Kidney (tissue), 14 donors: ENCODE results near the gene MYL6B. TPM values are rescaled to one million over a fixed set of nuclear protein-coding genes. Genes with fewer than 3 reads are reported as not detected.

Experiments used
- DNase-seq, 5 donors: peaks; one replicate each; pipeline ENCODE4 v3.0.0-alpha.2; 2013 to 2020
- FAIRE-seq: peaks from 2 replicates; lab custom pipeline; 2012; peaks lifted over from hg19 to GRCh38; lab: Jason Lieb, UNC
- H3K27ac ChIP-seq, 2 donors: one replicate each; pipeline ENCODE4 v1.7.0; 2013; ENCODE audit warnings: low read depth in 2 of 2, low read length in 2 of 2, inconsistent platforms in 1 of 2
- H3K27me3 ChIP-seq: one replicate; pipeline ENCODE4 v1.7.1; 2013; ENCODE audit warnings: low read length, inconsistent platforms; ENCODE audit not compliant: control insufficient read depth, insufficient read depth
- H3K36me3 ChIP-seq, 3 donors: one replicate each; pipeline versions ENCODE4 v1.7.0 to v1.7.1; 2013; ENCODE audit warnings: low read length in 3 of 3, control low read depth in 1 of 3, inconsistent platforms in 1 of 3; ENCODE audit not compliant: insufficient read depth in 3 of 3, control insufficient read depth in 2 of 3
- H3K4me1 ChIP-seq, 3 donors: one replicate each; pipeline versions ENCODE4 v1.7.0 to v1.7.1; 2013; ENCODE audit warnings: low read length in 3 of 3, inconsistent platforms in 1 of 3, low read depth in 1 of 3; ENCODE audit not compliant: control insufficient read depth in 2 of 3, insufficient read depth in 2 of 3
- H3K4me3 ChIP-seq, 3 donors: one replicate each; pipeline versions ENCODE4 v1.7.0 to v1.8.1; 2013; ENCODE audit warnings: low read length in 3 of 3, control low read depth in 1 of 3, inconsistent platforms in 1 of 3
- H3K9ac ChIP-seq, 3 donors: one replicate each; pipeline versions ENCODE4 v1.7.0 to v1.7.1; 2013; ENCODE audit warnings: low read length in 3 of 3, control low read depth in 1 of 3, inconsistent platforms in 1 of 3
- H3K9me3 ChIP-seq, 3 donors: one replicate each; pipeline versions ENCODE4 v1.7.0 to v1.7.1; 2013; ENCODE audit warnings: low read length in 3 of 3, control low read depth in 1 of 3, inconsistent platforms in 1 of 3; ENCODE audit not compliant: control insufficient read depth in 2 of 3, insufficient read depth in 1 of 3
- CTCF ChIP-seq: IDR thresholded peaks from 3 replicates; pipeline ENCODE4 v1.5.1; 2012; ENCODE audit warnings: mild to moderate bottlenecking, moderate library complexity, borderline replicate concordance; ENCODE audit not compliant: insufficient read depth; ENCODE audit errors: extremely low read depth
- intact Hi-C: fragments of 100-400 bp; cut with DNase I; formaldehyde crosslinking; loops from one replicate; pipeline ENCODE4 v1.11.1; 2022
- polyA plus RNA-seq: library from polyadenylated mRNA; stranded (reverse); fragments of 350-450 nt; fragmentation: Illumina TruSeq; extraction: RNeasy Lipid Tissue Mini Kit (QIAGEN cat#74804); gene quantifications from one replicate; pipeline ENCODE4 v1.2.3, GENCODE V29; 2014; ENCODE audit warnings: low read depth, low replicate concordance; ENCODE audit not compliant: insufficient read depth
- total RNA-seq: library from RNA; stranded (reverse); fragmentation: NEBNext Ultra II Directional; extraction: Animal tissue kit (Norgen Biotek cat#: 25700); gene quantifications from one replicate; pipeline ENCODE4 v1.2.1, GENCODE V29; 2021
- donor health status: control.
- donor health status: control.
- donor health status: control.
- donor health status: control.
- donor health status: control.
- donor health status: DM: yes; HTN: yes; CAD: no.
- donor health status: Normal renal cell carcinoma (clear cell type).

MYL6B gene
- total and polyA plus RNA-seq, 2 donors from 2014 or later, result 48.2 to 142 TPM

GRCh38 chr12:56121204-56121870 is 31.1 kb upstream of the MYL6B start:
- H3K9me3 ChIP-seq, result no peaks in the 10 kb centered on the region
- peaks cover 0 to 3% (median 0%) of the 10 kb centered on the region in 3 donors for H3K36me3 ChIP-seq
- H3K9ac ChIP-seq, result no peak overlapping the region
- H3K27ac ChIP-seq, result no peak overlapping the region
- FAIRE-seq, result no peak
- no peak for TF ChIP-seq CTCF
- peak in 1 of 5 donors; percentile 57 for DNase-seq
- intact Hi-C loops, result loop anchor here (10.0 kb wide), 1 partner anchor 63 kb away; the partner anchor contains the start of gene SMARCC2
- H3K4me3 ChIP-seq, result no peak overlapping the region
- H3K4me1 ChIP-seq, result peaks cover 3 to 24% (median 16%) of the 10 kb centered on the region in 3 donors
- H3K27me3 ChIP-seq, result no peaks in the 10 kb centered on the region

- peaks cover 11 to 33% (median 26%) of the 10 kb centered on the region in 3 donors for H3K4me1 ChIP-seq
- intact Hi-C loops, result loop anchor here (10.0 kb wide), 1 partner anchor 62 kb away; the partner anchor contains the start of gene SMARCC2
- no peak for DNase-seq
- no peak for TF ChIP-seq CTCF
- peak overlapping the region in 1 of 3 donors; percentile 14 for H3K9ac ChIP-seq
- no peaks in the 10 kb centered on the region for H3K27me3 ChIP-seq
- no peak for FAIRE-seq
- H3K36me3 ChIP-seq, result peaks cover 0 to 3% (median 0%) of the 10 kb centered on the region in 3 donors
- H3K9me3 ChIP-seq, result no peaks in the 10 kb centered on the region
- H3K27ac ChIP-seq, result no peak overlapping the region
- H3K4me3 ChIP-seq, result no peak overlapping the region
Measured at GRCh38 chr12:56122637-56123036, 29.8 kb upstream of the MYL6B start.

GRCh38 chr12:56124133-56124532 is 28.3 kb upstream of the MYL6B start:
- no peak overlapping the region for H3K9ac ChIP-seq
- H3K4me1 ChIP-seq, result peaks cover 11 to 26% (median 18%) of the 10 kb centered on the region in 3 donors
- H3K27ac ChIP-seq, result no peak overlapping the region

More at GRCh38 chr12:56124133-56124532, 28.3 kb upstream of the MYL6B start:
- intact Hi-C loops, result loop anchor here (10.0 kb wide), 1 partner anchor 61 kb away; the partner anchor contains the start of gene SMARCC2
- FAIRE-seq, result no peak
- no peaks in the 10 kb centered on the region for H3K9me3 ChIP-seq
- DNase-seq, result no peak
- no peak overlapping the region for H3K4me3 ChIP-seq
- no peaks in the 10 kb centered on the region for H3K27me3 ChIP-seq
- no peak for TF ChIP-seq CTCF
- H3K36me3 ChIP-seq, result peaks cover 0 to 3% (median 0%) of the 10 kb centered on the region in 3 donors
